ENCODE data around the gene FGF12. TPM values are rescaled to one million over a fixed set of nuclear protein-coding genes. Genes with fewer than 3 reads are reported as not detected.

FGF12 gene
- polyA plus RNA-seq, 2 of the 4 experiments (the other 2 are of a cell fraction): 0.63 to 1.1 TPM

- ChIA-PET CTCF (interaction anchor here (1.4 to 4.6 kb wide), 2 partner anchors 240 to 1009 kb away, joined by 6 to 16 read pairs; no protein-coding TSS in a partner anchor), POLR2A (no interaction called here)
- FAIRE-seq (no peak), ATAC-seq (no peak), DNase-seq (ENCODE audit: low read depth in 1 of 2, low spot score in 1 of 2) (no peak)
- H3K4me2 ChIP-seq: no peak overlapping the region
- no peak overlapping the region for H3K27ac ChIP-seq
- H3K4me3 ChIP-seq: no peak overlapping the region
- H3K4me1 ChIP-seq: no peaks in the 10 kb centered on the region
- H3K9me3 ChIP-seq: no peaks in the 10 kb centered on the region
- TF ChIP-seq EP300 (IDR thresholded peaks at IDR 0.05): no peak
- peak; percentile 24 for TF ChIP-seq MAFK (IDR thresholded peaks at IDR 0.05; ENCODE audit: partially characterized antibody)
Measured at GRCh38 chr3:192563417-192563816, 163.9 kb downstream of the FGF12 start.

- DNase-seq (ENCODE audit: low read depth in 1 of 2, low spot score in 1 of 2) (no peak), FAIRE-seq (no peak), ATAC-seq (no peak)
- POLR2A ChIA-PET: no interaction called here
- Histone ChIP-seq H3K4me3 (no peak overlapping the region), H3K27ac (no peak overlapping the region), H3K9me3 (no peaks in the 10 kb centered on the region), H3K4me1 (no peaks in the 10 kb centered on the region), H3K4me2 (no peak overlapping the region)
- CTCF ChIA-PET: no interaction called here
- TF ChIP-seq EP300 (IDR thresholded peaks at IDR 0.05): no peak
- TF ChIP-seq CHD4 (IDR thresholded peaks at IDR 0.05; ENCODE audit: borderline replicate concordance): no peak
- no peak for TF ChIP-seq ZNF302 (CRISPR knock-in tag; IDR thresholded peaks at IDR 0.05)
- TF ChIP-seq ELK1 (IDR thresholded peaks at IDR 0.05; ENCODE audit: low read depth, low read length): no peak
- no peak for TF ChIP-seq RCOR1 (IDR thresholded peaks at IDR 0.05; ENCODE audit: low read depth, low read length)
- TF ChIP-seq CBX2 (IDR thresholded peaks at IDR 0.05; ENCODE audit: borderline replicate concordance, low read depth): no peak
- TF ChIP-seq, protein P1, sequence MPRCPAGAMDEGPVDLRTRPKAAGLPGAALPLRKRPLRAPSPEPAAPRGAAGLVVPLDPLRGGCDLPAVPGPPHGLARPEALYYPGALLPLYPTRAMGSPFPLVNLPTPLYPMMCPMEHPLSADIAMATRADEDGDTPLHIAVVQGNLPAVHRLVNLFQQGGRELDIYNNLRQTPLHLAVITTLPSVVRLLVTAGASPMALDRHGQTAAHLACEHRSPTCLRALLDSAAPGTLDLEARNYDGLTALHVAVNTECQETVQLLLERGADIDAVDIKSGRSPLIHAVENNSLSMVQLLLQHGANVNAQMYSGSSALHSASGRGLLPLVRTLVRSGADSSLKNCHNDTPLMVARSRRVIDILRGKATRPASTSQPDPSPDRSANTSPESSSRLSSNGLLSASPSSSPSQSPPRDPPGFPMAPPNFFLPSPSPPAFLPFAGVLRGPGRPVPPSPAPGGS (IDR thresholded peaks at IDR 0.05): no peak
- no peak for TF ChIP-seq SMC3 (IDR thresholded peaks at IDR 0.05)
- TF ChIP-seq, protein P2, sequence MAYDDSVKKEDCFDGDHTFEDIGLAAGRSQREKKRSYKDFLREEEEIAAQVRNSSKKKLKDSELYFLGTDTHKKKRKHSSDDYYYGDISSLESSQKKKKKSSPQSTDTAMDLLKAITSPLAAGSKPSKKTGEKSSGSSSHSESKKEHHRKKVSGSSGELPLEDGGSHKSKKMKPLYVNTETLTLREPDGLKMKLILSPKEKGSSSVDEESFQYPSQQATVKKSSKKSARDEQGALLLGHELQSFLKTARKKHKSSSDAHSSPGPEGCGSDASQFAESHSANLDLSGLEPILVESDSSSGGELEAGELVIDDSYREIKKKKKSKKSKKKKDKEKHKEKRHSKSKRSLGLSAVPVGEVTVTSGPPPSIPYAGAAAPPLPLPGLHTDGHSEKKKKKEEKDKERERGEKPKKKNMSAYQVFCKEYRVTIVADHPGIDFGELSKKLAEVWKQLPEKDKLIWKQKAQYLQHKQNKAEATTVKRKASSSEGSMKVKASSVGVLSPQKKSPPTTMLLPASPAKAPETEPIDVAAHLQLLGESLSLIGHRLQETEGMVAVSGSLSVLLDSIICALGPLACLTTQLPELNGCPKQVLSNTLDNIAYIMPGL (CRISPR knock-in tag; IDR thresholded peaks at IDR 0.05; ENCODE audit: borderline replicate concordance): no peak
- TF ChIP-seq RNF2 (IDR thresholded peaks at IDR 0.05; ENCODE audit: borderline replicate concordance, low read depth): no peak
- no peak for TF ChIP-seq EHF (CRISPR knock-in tag; IDR thresholded peaks at IDR 0.05)
- no peak for TF ChIP-seq HOXA7 (CRISPR knock-in tag; IDR thresholded peaks at IDR 0.05)
- no peak for TF ChIP-seq FOSB (CRISPR knock-in tag; IDR thresholded peaks at IDR 0.05)
- TF ChIP-seq, protein P3, sequence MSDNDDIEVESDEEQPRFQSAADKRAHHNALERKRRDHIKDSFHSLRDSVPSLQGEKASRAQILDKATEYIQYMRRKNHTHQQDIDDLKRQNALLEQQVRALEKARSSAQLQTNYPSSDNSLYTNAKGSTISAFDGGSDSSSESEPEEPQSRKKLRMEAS (IDR thresholded peaks at IDR 0.05): no peak
- TF ChIP-seq PBX3 (IDR thresholded peaks at IDR 0.05): no peak
- TF ChIP-seq NFE2L2 (conservative IDR thresholded peaks at IDR 0.05; ENCODE audit: low read length): no peak
- TF ChIP-seq MAFK (IDR thresholded peaks at IDR 0.05; ENCODE audit: partially characterized antibody): no peak
- TF ChIP-seq POLR2A (IDR thresholded peaks at IDR 0.05; ENCODE audit: low read length): no peak
- WGBS (ENCODE audit: missing lambda C conversion rate): 20% methylated on average over 5 of the region's 5 CpGs
Measured at GRCh38 chr3:192553707-192554106, 173.6 kb downstream of the FGF12 start.

DNA sequence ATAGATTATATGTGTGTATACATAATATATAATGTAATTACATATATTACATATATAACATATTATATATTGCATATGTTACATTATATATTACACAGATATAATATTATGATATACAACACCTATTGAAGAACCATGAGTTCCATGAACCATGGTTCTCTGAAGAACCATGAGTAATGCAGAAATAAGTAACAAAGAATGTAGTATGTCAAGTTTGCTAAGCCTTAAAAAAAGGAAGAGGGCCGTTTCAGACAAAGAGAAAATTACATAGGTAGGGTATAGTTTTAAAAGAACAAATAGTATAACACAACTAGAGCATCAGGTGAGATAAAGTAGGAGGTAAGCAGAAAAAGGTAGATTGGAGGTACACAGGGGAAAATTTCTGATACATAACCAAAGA, 177.0 kb downstream of the FGF12 start:
- WGBS (ENCODE audit: missing lambda C conversion rate): 4% methylated on average over 1 of the region's 1 CpG
- no peak overlapping the region for H3K4me2 ChIP-seq
- no peak for DNase-seq (ENCODE audit: low read depth in 1 of 2, low spot score in 1 of 2)
- H3K9me3 ChIP-seq: no peaks in the 10 kb centered on the region
- no peaks in the 10 kb centered on the region for H3K4me1 ChIP-seq
- ATAC-seq: no peak
- no peak for FAIRE-seq
- H3K4me3 ChIP-seq: no peak overlapping the region
- no peak overlapping the region for H3K27ac ChIP-seq
- ChIA-PET CTCF (no interaction called here), POLR2A (no interaction called here)
- TF ChIP-seq RNF2 (IDR thresholded peaks at IDR 0.05; ENCODE audit: borderline replicate concordance, low read depth) (no peak), TFCP2L1 (CRISPR knock-in tag; IDR thresholded peaks at IDR 0.05) (no peak), BHLHE40 (IDR thresholded peaks at IDR 0.05; ENCODE audit: low read depth, low read length) (no peak), MAZ (IDR thresholded peaks at IDR 0.05; ENCODE audit: borderline replicate concordance, low read depth, low read length) (no peak), FOSL2 (IDR thresholded peaks at IDR 0.05) (no peak), FOSL2 (CRISPR knock-in tag; IDR thresholded peaks at IDR 0.05) (no peak), ZFP36 (IDR thresholded peaks at IDR 0.05; ENCODE audit: borderline replicate concordance, partially characterized antibody) (no peak), PHF8 (IDR thresholded peaks at IDR 0.05; ENCODE audit: borderline replicate concordance, low read depth) (no peak)
- TF ChIP-seq, protein P4, sequence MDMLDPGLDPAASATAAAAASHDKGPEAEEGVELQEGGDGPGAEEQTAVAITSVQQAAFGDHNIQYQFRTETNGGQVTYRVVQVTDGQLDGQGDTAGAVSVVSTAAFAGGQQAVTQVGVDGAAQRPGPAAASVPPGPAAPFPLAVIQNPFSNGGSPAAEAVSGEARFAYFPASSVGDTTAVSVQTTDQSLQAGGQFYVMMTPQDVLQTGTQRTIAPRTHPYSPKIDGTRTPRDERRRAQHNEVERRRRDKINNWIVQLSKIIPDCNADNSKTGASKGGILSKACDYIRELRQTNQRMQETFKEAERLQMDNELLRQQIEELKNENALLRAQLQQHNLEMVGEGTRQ (IDR thresholded peaks at IDR 0.05): no peak
- TF ChIP-seq, protein P2 (CRISPR knock-in tag; IDR thresholded peaks at IDR 0.05; ENCODE audit: borderline replicate concordance): no peak
- TF ChIP-seq, protein P3 (IDR thresholded peaks at IDR 0.05): no peak

Data from A549 (cell line).